IPS-11a (cell line): ENCODE data around the gene CNTN4.
"Not testable (repeated sequence)": the region's sequence is repeated elsewhere in the genome, so short reads cannot be mapped to it uniquely, and the experiment has no call there.

ENCODE experiments used
- H3K4me3 ChIP-seq: one replicate; pipeline ENCODE4 v1.5.1; 2013; ENCODE audit warnings: low read depth, low read length, control low read depth

CNTN4 gene

DNA sequence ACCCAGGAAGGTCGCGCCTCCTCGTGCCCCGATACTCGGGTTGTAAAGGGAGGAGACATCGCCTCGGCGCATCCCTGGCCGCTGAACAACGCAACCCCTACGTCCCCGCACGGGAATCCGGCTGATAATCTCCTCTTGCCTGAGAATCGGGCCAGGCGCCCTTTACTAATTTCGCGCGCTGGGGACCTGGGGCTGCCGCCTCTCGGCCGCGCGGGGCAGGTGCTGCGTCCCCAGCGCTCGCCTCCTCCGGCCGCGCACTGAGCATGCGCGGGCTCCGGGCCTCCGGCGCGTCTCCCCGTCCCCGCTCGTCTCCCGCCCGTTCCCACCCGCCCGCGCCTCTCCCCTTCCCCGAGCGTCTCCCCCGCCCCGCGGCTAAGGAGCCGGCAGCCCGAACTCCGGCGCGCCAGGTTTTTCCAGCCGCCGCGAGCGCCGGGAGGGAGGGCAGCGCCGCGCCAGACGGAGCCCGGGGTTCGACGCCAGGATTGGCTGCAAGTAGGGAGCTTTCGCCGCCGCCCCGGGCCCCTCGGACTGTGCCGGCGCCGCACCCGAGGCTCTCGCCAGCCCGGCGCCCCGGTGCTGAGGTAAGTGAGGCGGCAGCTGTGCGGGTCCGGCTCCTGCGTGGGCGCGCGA is at the start of gene CNTN4:
Gene CNTN4 (plus strand): TSS at position 469 of the 630 bp plus-strand sequence.
- H3K4me3 ChIP-seq = peak within 1 kb of the TSS; percentile 53

DNA sequence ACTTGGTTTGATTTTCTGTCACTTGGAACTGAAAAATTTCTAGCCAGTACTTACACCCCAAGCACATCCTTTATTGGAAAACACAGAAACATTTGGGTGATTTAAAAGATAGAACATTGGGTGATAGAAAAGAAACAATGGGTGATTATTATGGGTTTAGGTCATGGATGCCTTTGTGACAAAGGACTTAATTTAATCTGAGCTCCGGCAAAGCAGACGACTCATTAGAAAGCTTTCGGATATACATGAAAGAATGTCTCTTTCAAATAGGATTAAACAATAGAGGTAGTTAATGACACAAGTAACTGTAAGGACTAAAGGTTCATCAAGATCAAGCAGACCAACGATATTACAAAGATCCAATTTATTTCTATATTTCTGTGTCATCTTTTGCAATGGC is 37.3 kb upstream of the CNTN4 start:
- no peak overlapping the region for H3K4me3 ChIP-seq

DNA sequence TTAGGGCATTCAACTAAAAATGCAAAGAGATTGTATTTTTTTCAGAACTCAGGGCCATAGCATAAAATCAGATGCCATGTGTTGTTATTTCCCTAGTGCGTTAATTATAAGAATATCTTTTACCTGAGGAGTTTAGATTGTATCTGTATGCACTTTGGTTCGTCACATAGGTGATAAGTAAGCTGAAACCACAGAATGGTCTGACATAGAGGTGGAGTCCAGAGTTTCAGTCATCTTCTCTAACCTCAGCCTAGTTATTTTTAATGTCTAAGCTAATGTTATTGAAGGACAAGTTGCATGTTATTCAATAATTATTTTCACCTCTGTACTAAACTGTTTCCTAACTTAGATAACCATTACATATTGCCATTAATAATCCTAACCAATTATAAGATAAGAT is 27.1 kb upstream of the CNTN4 start:
- no peak overlapping the region for H3K4me3 ChIP-seq

DNA sequence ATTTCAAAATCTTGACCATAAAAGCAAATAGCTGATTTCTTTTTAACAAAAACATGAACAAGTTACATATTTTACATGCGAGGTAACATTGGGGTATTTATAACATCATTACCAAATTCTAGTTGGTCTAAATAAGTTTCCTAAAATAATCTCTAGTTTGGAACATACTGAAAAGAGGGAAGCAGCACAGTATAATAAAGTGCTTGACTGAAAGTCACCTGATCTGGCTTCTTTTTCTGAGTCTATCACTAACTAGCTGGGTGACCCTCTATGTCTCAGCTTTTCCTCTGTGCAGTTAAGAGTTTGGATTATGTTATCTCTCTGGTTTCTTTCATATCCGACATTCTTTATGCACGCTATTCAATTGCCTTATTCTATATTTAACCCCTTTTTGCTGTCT is 19.8 kb upstream of the CNTN4 start:
- H3K4me3 ChIP-seq = no peak overlapping the region

DNA sequence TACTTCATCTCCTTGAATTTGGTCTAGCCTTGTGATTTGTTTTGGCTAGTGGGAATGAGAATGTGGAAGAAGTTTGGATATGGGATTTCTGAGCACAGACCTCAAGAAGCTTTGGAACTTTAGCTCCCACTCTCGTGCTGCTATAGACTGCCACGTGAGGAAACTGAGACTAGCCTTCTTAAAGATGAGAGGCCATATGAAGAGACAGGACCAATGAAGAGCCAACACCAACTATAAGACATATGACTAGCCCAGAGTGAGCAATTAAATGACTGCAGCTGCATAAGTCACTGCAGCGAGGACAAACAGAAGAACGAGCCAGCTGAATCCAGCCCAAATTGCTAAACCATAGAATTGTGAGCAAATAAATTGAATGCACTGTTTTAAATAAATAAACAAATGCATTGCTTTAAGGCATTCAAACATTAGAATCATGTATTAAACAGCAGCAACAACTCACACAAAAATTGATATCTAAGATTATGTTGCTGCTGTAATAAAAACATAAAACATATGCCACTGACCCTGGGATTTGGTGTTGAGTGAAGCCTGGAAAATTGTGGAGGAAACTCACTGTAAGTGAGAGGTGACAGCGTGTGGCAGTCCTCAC is 15.7 kb upstream of the CNTN4 start:
- H3K4me3 ChIP-seq = no peak overlapping the region

DNA sequence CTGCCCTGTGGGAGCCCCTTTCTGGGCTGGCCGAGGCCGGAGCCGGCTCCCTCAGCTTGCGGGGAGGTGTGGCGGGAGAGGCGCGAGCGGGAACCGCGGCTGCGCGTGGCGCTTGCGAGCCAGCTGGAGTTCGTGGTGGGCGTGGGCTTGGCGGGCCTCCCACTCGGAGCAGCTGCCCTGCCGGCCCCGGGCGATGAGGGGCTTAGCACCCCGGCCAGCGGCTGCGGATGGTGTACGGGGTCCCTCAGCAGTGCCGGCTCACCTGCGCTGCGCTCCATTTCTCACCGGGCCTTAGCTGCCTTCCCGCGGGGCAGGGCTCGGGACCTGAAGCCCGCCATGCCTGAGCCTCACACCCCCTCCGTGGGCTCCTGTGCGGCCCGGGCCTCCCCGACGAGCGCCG is 15.1 kb upstream of the CNTN4 start:
- H3K4me3 ChIP-seq = not testable (repeated sequence)

DNA sequence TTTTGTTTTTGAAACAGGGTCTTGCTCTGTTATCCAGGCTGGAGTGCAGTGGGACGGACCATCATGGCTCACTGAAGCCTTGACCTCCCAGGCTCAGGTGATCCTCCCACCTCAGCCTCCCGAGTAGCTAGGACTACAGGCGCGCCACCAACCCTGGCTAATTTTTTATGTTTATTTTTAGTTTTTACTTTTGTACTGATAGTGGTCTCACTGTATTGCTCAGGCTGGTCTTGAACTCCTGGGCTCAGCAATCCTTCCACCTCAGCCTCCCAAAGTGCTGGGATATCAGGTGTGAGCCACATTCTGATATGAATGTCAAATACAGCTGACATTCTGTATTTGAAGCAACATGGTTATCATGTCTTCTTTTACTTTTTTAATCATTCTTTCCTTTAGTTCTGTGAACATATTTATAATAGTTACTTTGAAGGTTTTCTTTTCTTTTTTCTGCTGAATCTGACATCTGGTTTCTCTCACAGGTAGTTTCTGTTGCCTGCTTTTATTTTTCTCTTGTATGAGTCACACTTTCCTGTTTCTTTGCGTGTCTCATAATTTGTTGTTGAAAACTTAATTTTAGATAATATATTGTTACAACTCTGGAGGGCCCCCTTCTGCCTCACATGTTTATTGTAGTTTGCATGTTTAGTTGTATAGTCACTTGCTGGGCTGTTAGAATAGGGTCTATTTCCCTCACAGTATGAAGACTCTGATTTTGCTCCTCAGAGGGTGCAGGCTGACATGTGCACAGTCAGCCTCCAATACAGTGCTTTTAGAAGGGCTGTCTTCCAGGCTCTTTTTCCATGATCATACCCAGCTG is 8.4 kb upstream of the CNTN4 start:
- H3K4me3 ChIP-seq = no peak overlapping the region

DNA sequence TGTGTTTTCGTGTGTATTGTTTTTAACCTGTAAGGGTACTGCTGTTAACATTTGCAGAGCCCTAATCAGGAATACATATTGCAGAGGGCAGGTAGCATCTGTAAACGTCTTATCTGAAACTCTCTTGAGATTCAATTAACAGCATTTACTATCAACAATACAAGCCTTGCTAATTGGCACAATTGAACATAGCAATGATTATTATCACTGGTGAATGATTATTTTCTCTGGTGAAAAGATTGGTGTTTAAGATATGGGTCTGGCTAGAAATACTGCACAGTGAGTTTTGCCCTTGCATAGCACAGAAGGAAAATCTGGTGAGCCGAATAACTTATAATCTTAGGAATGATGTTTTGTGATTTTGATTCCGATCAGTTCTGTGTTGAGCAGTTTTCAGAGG is 5.9 kb upstream of the CNTN4 start:
- H3K4me3 ChIP-seq = no peak overlapping the region

DNA sequence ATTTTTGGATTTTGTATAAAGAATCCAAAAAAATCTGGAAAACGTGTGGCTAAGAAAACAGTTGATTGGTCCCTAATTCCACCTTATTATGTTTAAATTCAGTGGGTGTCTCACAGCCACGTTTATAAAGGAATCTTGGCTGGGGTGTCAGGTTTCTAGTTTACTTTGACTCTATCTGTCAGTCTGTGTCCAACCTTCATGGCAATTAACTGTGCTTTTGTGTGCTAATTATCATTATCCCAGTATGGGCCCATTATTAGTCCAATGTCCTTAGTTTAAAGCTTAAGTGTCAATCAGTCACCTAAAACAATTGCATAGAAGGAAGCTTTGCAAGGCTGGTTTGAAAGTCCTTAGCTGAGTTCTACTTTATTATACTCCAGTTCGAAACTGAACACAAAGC is 3.7 kb upstream of the CNTN4 start:
- no peak overlapping the region for H3K4me3 ChIP-seq

DNA sequence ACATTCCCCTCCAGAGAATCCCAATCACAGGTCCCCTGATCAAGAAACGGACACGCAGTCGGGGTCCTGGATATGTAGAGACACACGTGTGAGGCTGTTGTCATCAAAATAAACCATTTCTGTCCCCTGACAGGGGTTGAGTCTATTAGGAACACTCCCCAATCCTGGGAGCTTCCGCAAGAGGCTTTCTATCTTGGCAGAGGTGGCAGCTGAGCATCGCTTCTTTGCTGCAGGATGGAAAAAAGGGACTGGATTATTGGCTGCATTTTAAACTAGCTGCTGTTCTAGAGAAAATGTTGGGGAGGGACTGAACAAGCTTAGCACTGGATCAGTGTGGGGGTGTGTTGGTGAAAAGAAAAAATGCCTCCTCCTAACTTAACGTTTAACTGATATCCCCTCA is 2.5 kb upstream of the CNTN4 start:
- H3K4me3 ChIP-seq = no peak overlapping the region

DNA sequence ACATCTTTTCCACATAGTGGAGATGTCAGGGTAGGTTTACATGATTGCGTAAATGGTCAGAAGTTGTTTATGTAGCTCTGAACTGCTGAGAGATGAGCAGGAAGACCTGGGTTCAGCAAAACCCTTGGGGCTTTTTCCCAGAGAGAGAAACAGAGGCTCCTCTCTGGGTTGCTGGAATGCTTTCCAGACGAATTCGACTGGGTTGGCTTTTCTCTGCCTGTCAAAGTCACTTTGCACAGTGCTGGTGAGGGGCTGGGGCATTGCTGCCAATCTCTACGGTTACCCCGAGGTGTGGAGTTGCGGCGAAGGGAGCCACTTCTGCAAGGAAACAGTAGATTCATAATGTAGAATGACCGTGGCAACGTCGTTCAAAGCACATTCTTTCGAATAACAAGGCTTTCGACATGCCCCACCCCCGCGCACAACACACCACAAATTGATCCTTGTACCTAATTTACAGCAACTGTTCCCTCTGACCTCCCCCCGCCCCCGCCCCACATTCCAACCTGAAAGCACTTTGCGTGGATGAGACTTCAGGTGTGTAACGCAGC is 950 bp upstream of the CNTN4 start:
- peak overlapping the region; percentile 47 for H3K4me3 ChIP-seq

DNA sequence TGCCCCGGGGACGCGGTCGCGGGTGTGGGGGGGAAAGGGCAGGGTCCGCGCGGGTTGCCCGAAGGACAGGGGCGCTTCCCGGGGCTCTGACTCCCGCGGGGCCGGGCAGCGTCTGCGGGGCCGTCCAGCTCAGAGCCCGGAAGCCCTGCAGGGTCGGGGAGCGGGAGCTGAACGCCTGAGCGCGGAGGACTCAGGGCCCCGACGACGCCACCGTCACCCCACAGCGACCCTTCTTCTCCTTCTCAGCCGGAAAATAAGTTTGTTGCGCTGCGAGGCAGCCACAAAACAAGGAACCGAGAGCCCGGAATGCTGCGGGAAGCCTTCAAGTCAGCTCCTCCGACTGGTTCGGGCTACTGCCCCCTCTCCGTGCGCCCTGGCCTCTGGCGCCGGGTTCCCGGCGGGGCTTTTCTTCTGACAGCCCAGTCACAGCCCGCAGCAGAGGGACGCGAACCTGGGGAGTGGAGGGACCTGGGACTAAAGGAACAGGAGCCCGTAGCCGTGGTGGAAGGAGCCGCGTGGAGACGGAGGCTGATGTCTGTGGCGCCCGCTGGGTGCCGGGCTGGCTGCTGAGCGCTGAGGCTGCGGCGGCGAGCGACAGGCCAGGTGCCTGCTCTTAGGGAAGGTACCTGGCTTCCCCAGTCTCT is 484 bp downstream of the CNTN4 start:
- peak overlapping the region; percentile 53 for H3K4me3 ChIP-seq

DNA sequence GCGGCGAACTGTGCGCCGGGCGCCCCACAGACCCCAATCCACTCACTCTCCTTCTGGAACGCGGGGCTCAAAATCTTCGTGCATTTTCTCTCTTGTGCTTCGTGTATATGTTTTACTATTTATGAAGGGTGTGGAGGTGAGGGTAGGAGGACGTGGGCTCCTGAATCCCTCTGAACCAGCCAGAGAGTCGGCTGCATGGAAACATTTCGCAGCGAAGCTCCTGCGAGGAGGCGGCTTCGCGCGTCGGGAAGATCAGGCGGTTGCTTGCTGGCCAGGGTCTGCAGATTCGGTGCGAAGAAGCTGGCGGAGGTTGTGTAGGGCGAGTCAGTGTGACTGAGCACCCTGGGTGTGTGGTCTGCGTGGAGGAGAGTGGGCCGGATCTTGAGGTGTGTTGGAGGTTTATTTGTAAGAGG is 1.1 kb downstream of the CNTN4 start:
- peak overlapping the region; percentile 53 for H3K4me3 ChIP-seq

DNA sequence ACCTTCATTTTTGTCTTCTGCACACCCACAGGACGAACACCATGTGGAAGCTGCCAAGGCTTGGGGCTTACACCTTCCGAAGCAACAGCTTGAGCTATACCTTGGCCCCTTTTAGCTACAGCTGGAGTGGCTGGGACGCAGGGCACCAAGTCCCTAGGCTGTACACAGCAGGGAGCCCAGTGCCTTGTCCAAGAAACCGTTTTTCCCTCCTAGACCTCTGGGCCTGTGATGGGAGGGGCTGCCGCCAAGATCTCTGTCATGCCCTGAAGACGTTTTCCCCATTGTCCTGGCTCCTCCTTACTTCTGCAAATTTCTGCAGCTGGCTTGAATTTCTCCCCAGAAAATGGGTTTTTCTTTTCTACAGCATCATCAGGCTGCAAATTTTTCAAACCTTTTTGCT is 7.8 kb downstream of the CNTN4 start:
- no peak overlapping the region for H3K4me3 ChIP-seq

DNA sequence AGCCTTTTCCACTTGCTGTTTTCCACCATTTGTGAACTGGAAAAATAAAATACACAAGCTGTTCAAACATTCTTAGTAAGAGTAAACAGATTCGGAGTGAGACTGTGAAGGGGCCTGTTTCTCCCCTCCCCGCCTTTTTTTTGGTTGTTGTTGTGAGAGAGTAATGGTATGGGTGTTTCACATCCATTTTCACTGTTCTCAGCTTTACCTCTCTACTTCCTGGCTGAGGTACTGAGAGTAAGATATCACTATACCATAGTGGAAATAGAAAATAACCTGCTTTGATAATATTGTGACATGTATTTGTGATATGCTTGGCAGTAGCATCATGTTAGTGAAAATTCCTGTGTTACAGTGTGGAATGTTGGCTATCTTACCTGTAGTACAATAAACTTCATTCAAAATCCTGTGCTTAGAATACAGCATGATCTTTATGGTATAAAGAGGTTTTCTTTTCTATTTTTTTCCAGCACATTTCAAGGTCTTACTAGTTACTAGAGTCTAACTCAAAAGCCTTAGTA is 12.0 kb downstream of the CNTN4 start:
- H3K4me3 ChIP-seq = no peak overlapping the region

DNA sequence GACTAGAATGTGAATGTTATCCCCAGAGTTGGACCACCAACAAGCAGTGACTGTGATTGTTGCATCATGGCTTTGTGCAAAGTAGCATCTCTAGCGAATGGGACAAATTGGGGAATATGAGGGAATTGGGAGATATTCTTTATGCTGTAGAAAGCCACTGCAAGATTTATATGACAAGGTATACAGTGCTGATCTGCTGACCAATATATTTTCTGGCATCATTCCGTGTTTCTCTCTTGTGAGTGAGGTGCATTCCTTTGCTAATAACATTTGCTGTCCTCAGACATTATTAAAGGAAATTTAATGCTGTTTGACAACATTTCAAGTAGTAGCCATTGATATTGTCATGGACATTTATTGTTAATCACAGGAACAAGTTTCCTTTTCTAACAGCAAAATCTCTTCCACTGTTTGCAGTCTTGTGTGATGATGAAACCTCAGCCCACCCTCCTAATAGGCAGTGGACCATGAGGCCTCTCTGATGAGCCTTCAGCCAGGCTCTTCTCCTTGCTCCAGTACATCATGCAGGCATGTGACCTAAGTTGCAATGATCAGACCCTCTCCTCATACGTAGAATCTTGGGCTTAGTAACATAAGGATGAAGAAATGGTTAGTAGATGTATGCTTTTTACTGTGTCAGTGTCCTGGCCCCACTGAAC is 16.1 kb downstream of the CNTN4 start:
- no peak overlapping the region for H3K4me3 ChIP-seq

DNA sequence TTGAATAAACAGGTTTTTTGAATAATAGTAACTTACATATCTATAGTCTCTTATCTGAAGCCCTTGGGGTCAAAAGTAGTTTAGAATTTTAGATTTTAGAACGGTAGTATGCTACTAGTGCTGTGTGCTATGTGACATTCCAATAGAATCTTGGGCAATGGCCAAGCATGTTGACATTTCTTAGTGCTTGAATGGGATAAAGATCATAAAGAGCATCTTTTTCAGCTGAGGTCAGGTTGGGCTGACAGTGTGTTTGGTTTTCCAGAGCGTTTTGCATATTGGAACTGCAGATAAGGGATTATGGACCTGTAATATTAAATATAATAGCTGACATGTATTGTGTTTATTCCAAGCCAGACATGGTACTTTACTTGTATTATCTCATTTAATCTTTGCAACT is 32.1 kb downstream of the CNTN4 start:
- H3K4me3 ChIP-seq = no peak overlapping the region

DNA sequence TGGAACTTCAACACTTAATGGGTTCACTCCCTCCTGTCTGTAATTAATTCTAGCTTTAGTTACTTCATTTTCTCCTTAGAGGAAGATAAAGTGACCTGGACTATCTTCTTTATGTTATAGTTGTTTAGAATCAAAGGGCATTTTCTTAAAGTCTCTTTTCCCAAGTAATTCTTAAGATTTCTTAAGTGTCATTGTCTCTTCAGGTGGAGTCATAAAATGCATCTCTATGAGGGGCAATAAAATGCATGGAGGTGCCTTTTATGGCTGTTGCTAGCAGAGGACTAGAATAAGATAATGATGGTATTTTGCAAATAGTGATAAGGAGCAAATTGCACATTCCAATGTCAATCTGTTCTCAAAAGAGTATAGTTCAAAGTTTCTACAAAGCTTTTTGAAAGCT is 34.5 kb downstream of the CNTN4 start:
- no peak overlapping the region for H3K4me3 ChIP-seq

DNA sequence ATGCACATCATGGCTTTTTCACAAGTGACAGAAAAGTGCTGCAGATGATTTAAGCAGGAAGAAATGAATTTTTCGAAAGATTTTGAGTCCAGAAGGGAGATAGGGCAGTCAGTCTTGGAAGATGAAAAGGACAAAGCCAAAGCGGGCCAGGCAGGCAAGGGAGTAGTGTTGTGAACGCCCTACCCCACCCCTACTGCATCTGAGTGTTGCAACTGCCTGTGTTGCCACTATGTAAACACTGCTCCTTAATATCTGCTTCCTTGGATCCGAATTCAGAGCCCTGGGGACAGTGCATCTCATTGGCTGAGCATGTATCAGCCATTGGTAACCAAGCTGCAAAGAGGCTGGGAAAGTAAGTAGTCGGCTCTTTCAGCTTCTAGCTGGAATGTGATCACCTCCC is 39.0 kb downstream of the CNTN4 start:
- H3K4me3 ChIP-seq = no peak overlapping the region

DNA sequence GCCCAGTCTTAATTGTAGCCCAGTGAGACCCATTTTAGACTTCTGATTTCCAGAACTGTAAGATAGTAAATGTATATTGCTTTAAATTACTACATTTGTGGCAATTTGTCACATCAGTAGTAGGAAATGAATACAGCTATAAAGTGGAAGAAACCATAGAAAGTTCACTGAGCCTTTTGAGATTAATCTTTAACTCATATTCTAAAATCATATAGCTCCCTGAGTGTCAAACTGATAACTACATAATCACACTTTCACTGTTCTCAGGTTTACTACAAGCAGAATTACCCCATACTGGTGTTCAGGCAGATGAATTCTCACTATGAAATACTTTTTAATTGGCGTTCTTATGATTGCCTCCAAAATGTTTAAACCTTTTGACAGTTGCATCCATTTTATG is 42.8 kb downstream of the CNTN4 start:
- no peak overlapping the region for H3K4me3 ChIP-seq
